ENCODE data around the gene CD248. TPM values are rescaled to one million over a fixed set of nuclear protein-coding genes. Genes with fewer than 3 reads are reported as not detected.

CD248 gene
- total RNA-seq, 4 donors from 2014 or later, result 2.6 to 36.2 (median 6.5) TPM

DNA sequence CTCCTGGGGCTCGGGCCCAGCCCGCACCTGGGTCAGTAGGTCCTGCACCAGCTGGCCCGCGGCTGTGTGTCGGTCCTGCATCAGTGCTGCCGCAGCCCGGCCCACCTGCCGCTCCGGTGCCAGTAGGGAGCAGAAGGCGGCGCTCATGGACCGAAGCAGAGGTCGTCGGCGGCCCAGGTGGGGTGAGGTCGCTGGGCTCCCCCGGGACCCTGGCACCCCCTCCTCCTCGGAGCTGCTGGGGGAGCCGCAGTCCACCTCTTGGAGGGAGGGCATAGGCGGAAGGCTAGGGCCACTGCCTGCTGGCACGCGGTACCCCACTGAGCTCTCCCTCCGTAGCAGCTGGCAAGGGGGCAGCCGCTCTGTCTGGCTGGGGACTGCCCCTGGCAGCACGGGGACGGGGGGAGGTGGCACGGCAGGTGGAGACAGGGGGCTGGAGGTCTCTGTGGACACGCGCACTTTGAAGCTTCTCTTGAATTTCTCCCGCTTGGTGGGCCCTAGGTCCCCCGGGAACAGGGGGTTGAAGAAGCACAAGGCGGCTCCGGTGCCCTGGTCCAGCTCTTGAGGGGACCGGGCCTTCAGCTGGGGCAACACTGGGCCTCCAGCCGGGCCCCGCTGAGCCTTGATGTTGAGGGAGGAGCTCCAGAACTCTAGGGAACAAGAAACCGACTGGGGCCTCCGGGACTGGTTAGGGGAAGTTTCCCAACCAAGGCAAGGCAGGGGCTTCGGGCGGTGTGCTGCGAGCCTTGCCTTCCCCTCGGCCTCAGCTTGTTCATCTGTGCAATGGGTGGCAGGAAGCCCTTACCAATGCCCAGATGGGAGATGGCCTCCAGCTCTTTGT is 18.0 kb upstream of the CD248 start:
- no peak for DNase-seq
- Histone ChIP-seq H3K27me3 (no peaks in the 10 kb centered on the region), H3K36me3 (no peaks in the 10 kb centered on the region), H3K4me3 (peak overlapping the region in 1 of 4 donors; percentile 65), H3K9me3 (no peaks in the 10 kb centered on the region), H3K27ac (no peak overlapping the region), H3K4me1 (peaks cover 12 to 26% (median 21%) of the 10 kb centered on the region in 4 donors)
- in situ Hi-C loops (cut with MboI; ENCODE audit: low pct_ligation_motif_present in 1 of 4, low pct_unique_long_range_greater_than_20kb in 1 of 4, low sequenced_read_pairs in 3 of 4), result no loop called here
- 85% methylated on average over 34 of the region's 42 CpGs; no CpG with 5 or more reads in 1 of the 2 donors for WGBS, 2 donors (ENCODE audit: low coverage in 1 of 2)
- TF ChIP-seq, protein P1, sequence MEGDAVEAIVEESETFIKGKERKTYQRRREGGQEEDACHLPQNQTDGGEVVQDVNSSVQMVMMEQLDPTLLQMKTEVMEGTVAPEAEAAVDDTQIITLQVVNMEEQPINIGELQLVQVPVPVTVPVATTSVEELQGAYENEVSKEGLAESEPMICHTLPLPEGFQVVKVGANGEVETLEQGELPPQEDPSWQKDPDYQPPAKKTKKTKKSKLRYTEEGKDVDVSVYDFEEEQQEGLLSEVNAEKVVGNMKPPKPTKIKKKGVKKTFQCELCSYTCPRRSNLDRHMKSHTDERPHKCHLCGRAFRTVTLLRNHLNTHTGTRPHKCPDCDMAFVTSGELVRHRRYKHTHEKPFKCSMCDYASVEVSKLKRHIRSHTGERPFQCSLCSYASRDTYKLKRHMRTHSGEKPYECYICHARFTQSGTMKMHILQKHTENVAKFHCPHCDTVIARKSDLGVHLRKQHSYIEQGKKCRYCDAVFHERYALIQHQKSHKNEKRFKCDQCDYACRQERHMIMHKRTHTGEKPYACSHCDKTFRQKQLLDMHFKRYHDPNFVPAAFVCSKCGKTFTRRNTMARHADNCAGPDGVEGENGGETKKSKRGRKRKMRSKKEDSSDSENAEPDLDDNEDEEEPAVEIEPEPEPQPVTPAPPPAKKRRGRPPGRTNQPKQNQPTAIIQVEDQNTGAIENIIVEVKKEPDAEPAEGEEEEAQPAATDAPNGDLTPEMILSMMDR (IDR thresholded peaks at IDR 0.05), result no peak
- TF ChIP-seq POLR2AphosphoS5 (IDR thresholded peaks at IDR 0.05) (no peak), EP300 (IDR thresholded peaks at IDR 0.05; ENCODE audit: low read depth) (no peak), POLR2A (IDR thresholded peaks at IDR 0.05) (no peak)
- intact Hi-C loops (cut with DNase I; ENCODE audit: low total_unique reads), result no loop called here

DNA sequence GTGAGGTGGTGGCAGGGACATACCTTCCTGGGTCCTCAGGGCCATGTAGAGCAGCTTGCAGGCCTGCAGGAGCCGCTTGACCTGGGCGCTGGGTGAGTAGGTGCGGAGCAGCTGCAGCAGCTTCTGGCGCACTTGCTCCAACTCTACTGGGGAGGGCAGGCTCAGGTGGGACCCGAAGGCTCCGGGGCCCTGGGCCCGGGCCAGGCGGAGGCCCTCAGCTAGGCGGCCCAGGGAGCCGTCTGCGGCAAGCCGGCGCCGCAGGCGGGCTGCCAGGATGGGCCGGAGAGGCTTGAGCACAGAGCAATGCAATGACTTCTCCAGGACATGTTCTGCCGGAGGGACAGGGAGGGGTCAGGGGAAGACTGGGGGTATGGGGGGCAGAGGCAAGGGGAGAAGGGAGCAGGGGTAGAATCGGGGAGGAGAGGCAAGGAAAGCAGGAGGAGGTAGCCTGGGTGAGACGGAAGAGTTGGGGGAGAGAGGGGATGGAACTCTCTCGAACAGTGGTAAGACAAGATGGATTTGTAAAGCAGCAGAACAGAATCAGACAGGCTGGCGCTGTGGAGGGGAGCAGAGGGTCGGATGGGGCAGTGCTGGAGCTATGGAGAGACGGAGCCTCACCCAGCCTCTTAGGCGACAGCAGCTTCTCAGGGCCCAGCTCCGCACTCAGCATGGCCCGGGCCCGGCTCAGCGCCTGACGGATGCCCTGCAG is 17.2 kb upstream of the CD248 start:
- TF ChIP-seq POLR2AphosphoS5 (IDR thresholded peaks at IDR 0.05), result no peak
- TF ChIP-seq POLR2A (IDR thresholded peaks at IDR 0.05), result no peak
- TF ChIP-seq EP300 (IDR thresholded peaks at IDR 0.05; ENCODE audit: low read depth), result no peak
- TF ChIP-seq, protein P1 (IDR thresholded peaks at IDR 0.05), result no peak
- Histone ChIP-seq H3K4me3 (no peak overlapping the region), H3K27me3 (no peaks in the 10 kb centered on the region), H3K9me3 (no peaks in the 10 kb centered on the region), H3K27ac (no peak overlapping the region), H3K4me1 (peaks cover 12 to 26% (median 21%) of the 10 kb centered on the region in 4 donors), H3K36me3 (no peaks in the 10 kb centered on the region)
- WGBS, 2 donors (ENCODE audit: low coverage in 1 of 2), result 90% methylated on average over 29 of the region's 29 CpGs; no CpG with 5 or more reads in 1 of the 2 donors
- in situ Hi-C loops (cut with MboI; ENCODE audit: low pct_ligation_motif_present in 1 of 4, low pct_unique_long_range_greater_than_20kb in 1 of 4, low sequenced_read_pairs in 3 of 4) (no loop called here), intact Hi-C loops (cut with DNase I; ENCODE audit: low total_unique reads) (no loop called here)
- DNase-seq, result no peak

DNA sequence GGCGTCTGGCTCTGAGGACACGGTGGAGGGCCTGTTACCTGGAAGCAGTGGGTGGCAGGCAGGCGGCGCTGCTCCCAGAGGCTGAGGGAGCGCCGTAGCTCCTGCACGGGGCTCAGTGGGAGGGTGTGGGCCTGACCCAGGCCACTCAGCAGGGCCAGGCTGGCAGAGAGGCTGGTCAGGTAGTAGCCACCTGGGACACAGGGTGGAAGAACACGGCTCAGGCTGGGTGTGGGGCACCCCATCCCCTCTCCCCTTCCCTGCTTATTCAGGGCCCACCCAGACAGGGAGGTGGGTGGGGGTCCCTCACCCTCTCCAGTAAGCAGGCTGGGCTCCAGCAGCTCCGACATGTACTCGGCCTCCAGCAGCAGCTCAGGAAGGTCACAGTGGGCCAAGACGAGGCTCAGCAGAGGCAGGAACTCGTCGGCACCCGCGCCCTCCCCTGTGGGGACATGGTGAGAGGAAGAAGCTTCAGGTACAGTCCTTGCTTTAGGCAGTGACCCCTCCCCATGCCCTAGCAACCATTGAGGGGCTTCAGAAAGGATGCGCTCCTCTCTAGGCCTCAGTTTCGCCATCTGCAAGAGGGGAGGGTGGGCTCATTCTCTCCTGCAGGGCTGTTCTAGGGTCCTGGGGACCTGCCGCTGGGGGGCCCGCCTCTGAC is 16.5 kb upstream of the CD248 start:
- DNase-seq, result no peak
- intact Hi-C loops (cut with DNase I; ENCODE audit: low total_unique reads) (no loop called here), in situ Hi-C loops (cut with MboI; ENCODE audit: low pct_ligation_motif_present in 1 of 4, low pct_unique_long_range_greater_than_20kb in 1 of 4, low sequenced_read_pairs in 3 of 4) (no loop called here)
- no peaks in the 10 kb centered on the region for H3K36me3 ChIP-seq
- no peaks in the 10 kb centered on the region for H3K9me3 ChIP-seq
- WGBS, 2 donors (ENCODE audit: low coverage in 1 of 2), result 93% methylated on average over 17 of the region's 19 CpGs; no CpG with 5 or more reads in 1 of the 2 donors
- no peak overlapping the region for H3K27ac ChIP-seq
- H3K4me3 ChIP-seq, result no peak overlapping the region
- TF ChIP-seq EP300 (IDR thresholded peaks at IDR 0.05; ENCODE audit: low read depth), result no peak
- no peak for TF ChIP-seq POLR2AphosphoS5 (IDR thresholded peaks at IDR 0.05)
- TF ChIP-seq, protein P1 (IDR thresholded peaks at IDR 0.05), result no peak
- TF ChIP-seq POLR2A (IDR thresholded peaks at IDR 0.05), result no peak
- peaks cover 16 to 33% (median 26%) of the 10 kb centered on the region in 4 donors for H3K4me1 ChIP-seq
- H3K27me3 ChIP-seq, result no peaks in the 10 kb centered on the region
